Esophagus muscularis mucosa (tissue), 4 donors: ENCODE measurements around the gene MOCOS. TPM values are rescaled to one million over a fixed set of nuclear protein-coding genes. Genes with fewer than 3 reads are reported as not detected.
A peak's percentile ranks its signal among the peaks of the same experiment; 100 is the strongest.
"Not testable (repeated sequence)": the region's sequence is repeated elsewhere in the genome, so short reads cannot be mapped to it uniquely, and the experiment has no call there.

Experiments used
- DNase-seq: peaks from one replicate; pipeline ENCODE4 v3.0.0-alpha.2; 2017; ENCODE audit errors: extremely low spot score
- H3K27ac ChIP-seq, 4 donors: fragments of 200-600 bp; sonication (generic); replicated peaks in 1 of 4; 1 replicate in 3 of 4; 2 replicates in 1 of 4; pipeline ENCODE4 v1.5.1; 2016 to 2019; ENCODE audit warnings: mild to moderate bottlenecking in 1 of 4
- H3K27me3 ChIP-seq, 4 donors: fragments of 200-600 bp; sonication (generic); one replicate each; pipeline versions ENCODE4 v1.5.1 to v1.6.0; 2016 to 2019
- H3K36me3 ChIP-seq, 4 donors: fragments of 200-600 bp; sonication (generic); one replicate each; pipeline ENCODE4 v1.5.1; 2016 to 2019
- H3K4me1 ChIP-seq, 4 donors: fragments of 200-600 bp; sonication (generic); one replicate each; pipeline ENCODE4 v1.5.1; 2016 to 2019
- H3K4me3 ChIP-seq, 4 donors: fragments of 200-600 bp; sonication (generic); 1 replicate in 2 of 4; 2 replicates in 2 of 4; pipeline ENCODE4 v1.5.1; 2016 to 2019; ENCODE audit warnings: mild to moderate bottlenecking in 4 of 4, moderate library complexity in 1 of 4
- H3K9me3 ChIP-seq, 4 donors: fragments of 200-600 bp; sonication (generic); 1 replicate in 3 of 4; 2 replicates in 1 of 4; pipeline ENCODE4 v1.5.1; 2016 to 2019
- CTCF ChIP-seq, 3 experiments: fragments of 200-600 bp in 2 of 3; fragments of 450-650 bp in 1 of 3; sonication (generic) in 2 of 3; IDR thresholded peaks; one replicate each; pipeline ENCODE4 v1.5.1; 2017 to 2019; ENCODE audit warnings: antibody characterized with exemption in 3 of 3, mild to moderate bottlenecking in 2 of 3, moderate library complexity in 1 of 3
- EP300 ChIP-seq: sonication (generic); formaldehyde crosslinking; IDR thresholded peaks from one replicate; pipeline ENCODE4 v1.6.1; 2017; ENCODE audit warnings: antibody characterized with exemption
- POLR2A ChIP-seq: fragments of 450-650 bp; IDR thresholded peaks from one replicate; pipeline ENCODE4 v1.6.1; 2017; ENCODE audit warnings: antibody characterized with exemption, moderate library complexity, mild to moderate bottlenecking, low read depth
- POLR2AphosphoS5 ChIP-seq, 2 donors: sonication (generic); formaldehyde crosslinking; IDR thresholded peaks; one replicate each; pipeline ENCODE4 v1.6.1; 2017; ENCODE audit warnings: antibody characterized with exemption in 2 of 2
- WGBS: methylation state at CpG from one replicate; pipeline ENCODE4 v1.1.5; 2018; 5-methylcytosine and 5-hydroxymethylcytosine counted together
- intact Hi-C: fragments of 100-400 bp; cut with DNase I; formaldehyde crosslinking; loops from one replicate; pipeline ENCODE4 v1.15.1; 2023
- total RNA-seq, 4 donors: library from RNA; depleted of rRNA; stranded (reverse); fragments of >200 nt; gene quantifications; one replicate each; pipeline versions ENCODE4 v1.1.0 to v1.2.1, GENCODE V29; 2016

The MOCOS gene
- total RNA-seq, 4 donors from 2014 or later, result 0.98 to 1.7 (median 1.4) TPM

GRCh38 chr18:36217348-36217747, 30.1 kb downstream of the MOCOS start:
- H3K4me3 ChIP-seq, result no peak overlapping the region
- no peak for DNase-seq
- no peak for TF ChIP-seq POLR2AphosphoS5 (IDR thresholded peaks at IDR 0.05)
- TF ChIP-seq POLR2A, result no peak
- TF ChIP-seq CTCF (IDR thresholded peaks at IDR 0.05), result no peak
- no peak for TF ChIP-seq EP300
- H3K4me1 ChIP-seq, result peaks cover 3 to 13% (median 12%) of the 10 kb centered on the region in 4 donors
- 98% methylated on average over 3 of the region's 3 CpGs for WGBS
- H3K27me3 ChIP-seq, result no peaks in the 10 kb centered on the region
- no peaks in the 10 kb centered on the region for H3K36me3 ChIP-seq
- intact Hi-C loops, result no loop called here
- no peak overlapping the region for H3K27ac ChIP-seq
- H3K9me3 ChIP-seq, result no peaks in the 10 kb centered on the region

- Histone ChIP-seq H3K27ac (no peak overlapping the region), H3K4me3 (no peak overlapping the region), H3K9me3 (peaks cover 0 to 33% (median 24%) of the 10 kb centered on the region in 4 donors), H3K27me3 (no peaks in the 10 kb centered on the region), H3K4me1 (no peaks in the 10 kb centered on the region), H3K36me3 (no peaks in the 10 kb centered on the region)
- DNase-seq, result no peak
- 65% methylated on average over 1 of the region's 1 CpG for WGBS
- intact Hi-C loops, result no loop called here
- TF ChIP-seq POLR2A, result no peak
- TF ChIP-seq CTCF (IDR thresholded peaks at IDR 0.05), result no peak
- TF ChIP-seq EP300, result no peak
- TF ChIP-seq POLR2AphosphoS5 (IDR thresholded peaks at IDR 0.05), result no peak
Measured at GRCh38 chr18:36229188-36229587, 41.9 kb downstream of the MOCOS start.

DNA sequence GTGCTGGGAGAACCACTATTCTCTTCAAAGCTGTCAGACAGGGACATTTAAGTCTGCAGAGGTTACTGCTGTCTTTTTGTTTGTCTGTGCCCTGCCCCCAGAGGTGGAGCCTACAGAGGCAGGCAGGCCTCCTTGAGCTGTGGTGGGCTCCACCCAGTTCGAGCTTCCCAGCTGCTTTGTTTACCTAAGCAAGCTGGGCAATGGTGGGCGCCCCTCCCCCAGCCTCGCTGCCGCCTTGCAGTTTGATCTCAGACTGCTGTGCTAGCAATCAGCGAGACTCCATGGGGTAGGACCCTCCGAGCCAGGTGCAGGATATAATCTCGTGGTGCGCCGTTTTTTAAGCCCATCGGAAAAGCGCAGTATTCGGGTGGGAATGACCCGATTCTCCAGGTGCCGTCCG, 53.2 kb downstream of the MOCOS start:
- H3K4me1 ChIP-seq, H3K4me3 ChIP-seq, intact Hi-C loops, H3K36me3 ChIP-seq, DNase-seq, H3K27me3 ChIP-seq, H3K27ac ChIP-seq, H3K9me3 ChIP-seq: not testable (repeated sequence)
- WGBS, result 75% methylated on average over 8 of the region's 15 CpGs

DNA sequence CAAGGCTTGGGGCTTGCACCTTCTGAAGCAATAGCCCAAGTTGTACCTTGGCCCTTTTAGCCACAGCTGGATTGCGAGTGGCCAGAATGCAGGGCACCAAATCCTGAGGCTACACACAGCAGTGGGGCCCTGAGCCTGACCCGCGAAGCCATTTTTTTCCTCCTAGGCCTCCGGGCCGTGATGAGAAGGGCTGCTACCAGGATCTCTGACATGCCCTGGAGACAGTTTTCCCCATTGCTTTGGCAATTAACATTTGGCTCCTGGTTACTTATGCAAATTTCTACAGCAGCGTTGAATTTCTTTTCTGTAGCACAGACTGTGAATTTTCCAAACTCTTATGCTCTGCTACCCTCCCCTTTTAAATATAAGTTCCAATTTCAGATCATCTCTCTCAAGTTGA, 54.5 kb downstream of the MOCOS start:
- no peak for DNase-seq
- WGBS, result 98% methylated on average over 6 of the region's 6 CpGs
- TF ChIP-seq CTCF (IDR thresholded peaks at IDR 0.05) (no peak), POLR2AphosphoS5 (IDR thresholded peaks at IDR 0.05) (no peak)
- H3K9me3 ChIP-seq, result peaks cover 0 to 12% (median 6%) of the 10 kb centered on the region in 4 donors
- intact Hi-C loops, result no loop called here
- H3K27me3 ChIP-seq, result no peaks in the 10 kb centered on the region
- no peaks in the 10 kb centered on the region for H3K36me3 ChIP-seq
- no peak overlapping the region for H3K27ac ChIP-seq
- no peaks in the 10 kb centered on the region for H3K4me1 ChIP-seq
- no peak overlapping the region for H3K4me3 ChIP-seq

DNA sequence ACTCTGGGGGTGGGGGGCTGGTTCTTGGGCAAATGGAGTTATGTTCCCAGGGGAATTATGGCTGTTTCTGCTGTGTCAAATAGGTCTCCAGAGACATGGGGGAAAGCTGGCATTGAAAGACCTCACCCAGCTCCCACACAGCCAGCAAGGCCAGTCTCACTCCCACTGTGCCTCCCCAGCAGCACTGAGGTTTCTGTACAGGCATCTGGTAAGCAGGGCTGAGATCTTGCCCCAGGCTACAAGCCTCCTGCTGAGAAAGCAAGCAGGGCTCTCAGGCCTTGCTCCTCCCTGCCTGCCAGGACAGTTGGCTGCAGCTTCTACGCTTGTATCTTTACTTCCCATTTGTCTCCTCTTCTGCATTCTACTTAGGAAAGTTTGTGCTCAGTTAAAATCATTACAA, 59.7 kb downstream of the MOCOS start:
- intact Hi-C loops, result no loop called here
- WGBS, result 70% methylated on average over 1 of the region's 1 CpG
- Histone ChIP-seq H3K4me3 (no peak overlapping the region), H3K27ac (no peak overlapping the region), H3K4me1 (no peaks in the 10 kb centered on the region), H3K36me3 (no peaks in the 10 kb centered on the region), H3K27me3 (no peaks in the 10 kb centered on the region), H3K9me3 (peaks cover 0 to 12% (median 9%) of the 10 kb centered on the region in 4 donors)
- peak; percentile 34 for DNase-seq
- TF ChIP-seq CTCF (IDR thresholded peaks at IDR 0.05) (no peak), POLR2AphosphoS5 (IDR thresholded peaks at IDR 0.05) (no peak), POLR2A (no peak), EP300 (no peak)
